Stimulated activated CD8-positive, alpha-beta memory T cell treated with anti-CD3 and anti-CD28 coated beads, Interleukin-12 subunit alpha, Interleukin-12 subunit beta, amount 100 ng/mL, for 1 hour (primary cell): ENCODE data around the gene ECE1.
"Not testable (repeated sequence)": the region's sequence is repeated elsewhere in the genome, so short reads cannot be mapped to it uniquely, and the experiment has no call there.

Experiments
- DNase-seq: peaks from one replicate; pipeline ENCODE4 v3.0.0-alpha.2; 2020; ENCODE audit warnings: low read depth

The ECE1 gene

GRCh38 chr1:21176586-21177555 lies 113.4 kb downstream of the ECE1 start, which contains the start of gene EIF4G3:
EIF4G3 (minus strand) TSS chr1:21176897; CDS start chr1:21002742, 174,155 bp downstream.
- DNase-seq: peak; percentile 98

GRCh38 chr1:21175670-21176581 lies 114.3 kb downstream of the ECE1 start:
- DNase-seq: peak; percentile 3

- DNase-seq: no peak
These were observed 115.0 kb downstream of the ECE1 start for GRCh38 chr1:21175324-21175669.

GRCh38 chr1:21174654-21175323 lies 115.5 kb downstream of the ECE1 start:
- DNase-seq: no peak

- no peak for DNase-seq
These were observed 116.0 kb downstream of the ECE1 start for GRCh38 chr1:21174230-21174629.

GRCh38 chr1:21173096-21173495 lies 117.2 kb downstream of the ECE1 start:
- not testable (repeated sequence) for DNase-seq

- DNase-seq: not testable (repeated sequence)
These were observed 119.4 kb downstream of the ECE1 start for GRCh38 chr1:21170837-21171236.

GRCh38 chr1:21168444-21168843 lies 121.8 kb downstream of the ECE1 start:
- no peak for DNase-seq
